ENCODE results near the gene AADACL3.
"Not testable (repeated sequence)": the region's sequence is repeated elsewhere in the genome, so short reads cannot be mapped to it uniquely, and the experiment has no call there.

Gene AADACL3

GRCh38 chr1:12715896-12716437 lies at the start of gene AADACL3:
TSS of gene AADACL3 (plus strand) at chr1:12716110. CDS start at chr1:12716177, 67 bp downstream.
- DNase-seq = no peak

- DNase-seq = no peak
These were observed 49.7 kb upstream of the AADACL3 start for GRCh38 chr1:12666141-12666735.

GRCh38 chr1:12669529-12670068 lies 46.3 kb upstream of the AADACL3 start:
- no peak for DNase-seq

GRCh38 chr1:12674358-12674757 lies 41.6 kb upstream of the AADACL3 start:
- no peak for DNase-seq

- not testable (repeated sequence) for DNase-seq
These were observed 39.8 kb upstream of the AADACL3 start for GRCh38 chr1:12676122-12676521.

- DNase-seq = no peak
These were observed 38.3 kb upstream of the AADACL3 start for GRCh38 chr1:12677565-12677964.

- DNase-seq = no peak
These were observed 37.6 kb upstream of the AADACL3 start for GRCh38 chr1:12678350-12678749.

GRCh38 chr1:12678820-12679219 lies 37.1 kb upstream of the AADACL3 start:
- no peak for DNase-seq

GRCh38 chr1:12690156-12690555 lies 25.8 kb upstream of the AADACL3 start:
- no peak for DNase-seq

- no peak for DNase-seq
These were observed 22.7 kb upstream of the AADACL3 start for GRCh38 chr1:12692967-12693782.

- no peak for DNase-seq
These were observed 19.3 kb upstream of the AADACL3 start for GRCh38 chr1:12696658-12697057.

- no peak for DNase-seq
These were observed 18.5 kb upstream of the AADACL3 start for GRCh38 chr1:12697397-12697796.

- DNase-seq = no peak
These were observed 12.0 kb upstream of the AADACL3 start for GRCh38 chr1:12703821-12704451.

- DNase-seq = no peak
These were observed 9.8 kb upstream of the AADACL3 start for GRCh38 chr1:12706061-12706460.

GRCh38 chr1:12708396-12709090 lies 7.4 kb upstream of the AADACL3 start:
- DNase-seq = no peak

GRCh38 chr1:12709091-12709491 lies 6.8 kb upstream of the AADACL3 start:
- DNase-seq = no peak

- DNase-seq = no peak
These were observed 6.2 kb upstream of the AADACL3 start for GRCh38 chr1:12709696-12710095.

- no peak for DNase-seq
These were observed 4.4 kb upstream of the AADACL3 start for GRCh38 chr1:12711536-12711935.

- no peak for DNase-seq
These were observed 3.8 kb upstream of the AADACL3 start for GRCh38 chr1:12712076-12712475.

- DNase-seq = no peak
These were observed 3.0 kb upstream of the AADACL3 start for GRCh38 chr1:12712929-12713328.

- not testable (repeated sequence) for DNase-seq
These were observed 2.3 kb upstream of the AADACL3 start for GRCh38 chr1:12713651-12714050.

GRCh38 chr1:12714710-12715475 lies 1.0 kb upstream of the AADACL3 start:
- no peak for DNase-seq

All from stimulated activated CD4-positive, alpha-beta T cell treated with anti-CD3 and anti-CD28 coated beads, Interleukin-15, amount 100 ng/mL, for 24 hours (primary cell).